Fibroblast of the aortic adventitia (primary cell): ENCODE measurements around the gene ZFP92. TPM values are rescaled to one million over a fixed set of nuclear protein-coding genes. Genes with fewer than 3 reads are reported as not detected.
"Not testable (repeated sequence)": the region's sequence is repeated elsewhere in the genome, so short reads cannot be mapped to it uniquely, and the experiment has no call there.

Experiments
- DNase-seq: peaks from one replicate; pipeline ENCODE4 v3.0.0-alpha.2; 2010; ENCODE audit warnings: low read depth
- H3K4me3 ChIP-seq: 2 replicates; pipeline ENCODE4 v1.5.1; 2011; ENCODE audit warnings: low read depth, mild to moderate bottlenecking, control low read depth, low read length, moderate library complexity
- CTCF ChIP-seq: IDR thresholded peaks from 2 replicates; pipeline ENCODE4 v1.5.1; 2011; ENCODE audit warnings: mild to moderate bottlenecking, low read length, control low read depth, inconsistent platforms; ENCODE audit not compliant: insufficient read depth
- total RNA-seq: library from RNA; depleted of rRNA; stranded (reverse); fragments of >200 nt; gene quantifications from 2 replicates; pipeline ENCODE4 v1.2.3, GENCODE V29; 2012; ENCODE audit warnings: low replicate concordance

Gene ZFP92
- total RNA-seq, 1 donor: not detected

GRCh38 chrX:153379971-153380581 lies 31.2 kb upstream of the ZFP92 start:
- H3K4me3 ChIP-seq: no peak overlapping the region
- no peak for TF ChIP-seq CTCF
- DNase-seq: no peak

- DNase-seq: no peak
- TF ChIP-seq CTCF: no peak
- H3K4me3 ChIP-seq: no peak overlapping the region
Observed at GRCh38 chrX:153380691-153381090, 30.6 kb upstream of the ZFP92 start.

DNA sequence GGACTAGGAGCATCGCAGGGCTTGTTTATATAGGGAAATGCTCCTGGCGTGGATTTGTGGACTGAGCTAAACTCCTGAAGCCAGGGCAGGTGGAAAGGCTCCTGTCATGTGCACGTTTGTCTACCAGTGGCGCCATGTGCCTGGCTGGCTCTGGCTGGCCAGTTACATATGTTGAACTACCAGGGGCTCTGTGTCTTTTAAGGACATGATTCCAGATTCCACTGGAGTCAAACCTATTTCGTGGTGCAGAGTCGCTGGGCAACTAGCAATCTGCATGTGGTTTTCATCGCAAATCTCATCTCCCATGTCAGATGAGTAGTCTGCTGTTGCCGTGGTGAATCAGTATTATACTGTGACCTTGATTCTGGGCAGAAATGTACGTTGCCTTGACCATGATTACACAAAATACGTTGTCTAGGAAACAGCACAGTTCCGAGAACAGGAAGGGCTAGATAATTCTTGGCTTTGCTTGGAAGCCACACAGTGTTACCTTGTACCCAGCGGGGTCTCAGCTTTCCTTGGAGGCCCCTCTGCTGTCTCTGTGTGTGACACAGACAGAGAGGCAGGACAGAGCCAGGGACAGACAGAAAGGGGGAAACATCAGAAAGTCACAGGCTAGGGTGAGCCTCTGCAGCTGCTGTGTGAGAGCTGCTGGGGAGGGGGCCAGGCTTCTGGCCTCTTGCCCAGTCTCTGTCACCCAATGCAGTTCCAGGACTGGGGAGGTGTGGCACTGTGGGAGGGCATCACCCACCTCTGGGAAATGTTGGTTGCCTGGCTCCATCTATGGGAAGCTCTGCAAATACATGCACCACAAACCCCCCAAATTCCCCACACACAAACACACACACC lies 29.4 kb upstream of the ZFP92 start:
- peak; percentile 33 for TF ChIP-seq CTCF
- peak; percentile 90 for DNase-seq
- H3K4me3 ChIP-seq: peak overlapping the region; percentile 22

DNA sequence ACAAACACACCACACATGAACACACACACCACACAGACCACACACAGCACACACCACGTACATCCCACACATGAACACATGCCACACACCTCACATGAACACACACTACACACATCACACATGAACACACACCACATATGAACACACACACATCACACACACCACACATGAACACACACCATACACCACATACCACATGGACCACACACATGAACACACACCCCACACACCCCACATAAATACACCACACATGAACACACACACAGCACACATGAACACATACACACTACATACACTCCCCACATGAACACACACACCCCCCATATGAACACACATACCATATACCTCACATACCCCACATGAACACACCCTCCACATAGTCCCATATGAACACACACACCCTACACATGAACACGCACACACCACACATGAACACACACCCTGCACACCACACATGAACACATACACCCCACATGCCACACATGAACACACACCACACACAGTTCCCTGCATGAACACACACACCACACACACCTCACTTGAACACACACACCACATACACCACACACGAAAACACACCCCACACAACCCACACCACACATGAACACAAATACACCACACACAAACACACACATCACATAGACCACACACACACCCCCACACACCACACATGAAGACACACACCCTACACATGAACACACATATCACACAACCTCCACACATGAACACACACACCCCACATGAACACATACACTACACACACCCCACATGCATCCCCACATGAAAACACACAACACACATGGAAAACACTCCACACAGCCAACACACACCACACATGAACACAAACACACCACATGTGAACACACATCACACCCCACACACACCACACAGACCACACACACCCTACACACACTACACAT lies 28.4 kb upstream of the ZFP92 start:
- no peak for DNase-seq
- no peak for TF ChIP-seq CTCF

DNA sequence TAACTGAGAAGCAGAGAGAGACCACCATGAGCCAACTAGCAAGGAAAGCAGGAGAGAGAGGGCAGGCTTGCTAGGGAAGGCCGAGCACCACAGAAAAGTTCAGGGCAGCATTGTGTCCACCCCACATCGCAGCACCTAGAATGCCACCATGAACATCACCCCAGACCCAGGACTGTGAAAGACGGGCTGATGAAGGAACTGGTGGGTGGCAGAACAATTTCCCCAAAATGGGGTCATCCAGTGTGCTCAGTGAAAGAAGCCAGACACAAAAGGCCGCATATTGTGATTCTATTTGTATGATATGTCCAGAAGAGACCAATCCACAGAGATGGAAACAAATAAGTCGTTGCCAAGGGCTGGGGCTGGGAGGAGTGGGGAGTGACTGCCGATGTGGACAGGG lies 26.9 kb upstream of the ZFP92 start:
- TF ChIP-seq CTCF: no peak
- no peak overlapping the region for H3K4me3 ChIP-seq
- no peak for DNase-seq

More for the DNA sequence above, 28.4 kb upstream of the ZFP92 start:
- no peak overlapping the region for H3K4me3 ChIP-seq

DNA sequence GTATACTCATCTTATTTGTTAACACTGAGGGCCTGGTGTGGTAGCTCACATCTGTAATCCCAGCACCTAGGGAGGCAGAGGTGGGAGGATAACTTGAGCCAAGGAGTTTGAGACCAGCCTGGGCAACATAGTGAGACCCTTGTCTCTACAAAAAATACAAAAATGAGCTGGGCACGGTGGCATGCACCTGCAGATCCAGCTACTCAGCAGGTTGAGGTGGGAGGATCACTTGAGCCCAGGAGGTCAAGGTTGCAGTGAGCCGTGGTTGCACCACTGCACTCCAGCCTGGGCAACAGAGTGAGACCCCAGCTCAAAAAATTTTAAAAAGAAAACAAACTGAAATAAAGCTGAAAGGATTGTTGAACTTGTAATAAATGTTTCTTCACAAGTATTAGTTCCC lies 26.3 kb upstream of the ZFP92 start:
- H3K4me3 ChIP-seq, DNase-seq: not testable (repeated sequence)

GRCh38 chrX:153386097-153386496 lies 25.2 kb upstream of the ZFP92 start:
- H3K4me3 ChIP-seq: no peak overlapping the region
- no peak for DNase-seq
- no peak for TF ChIP-seq CTCF
